GM12865 (cell line): Measurements from ENCODE around the gene RPRD2.

Experiments used
- DNase-seq: peaks from one replicate; pipeline ENCODE4 v3.0.0; 2010; ENCODE audit warnings: low read depth
- H3K4me3 ChIP-seq: 2 replicates; pipeline ENCODE4 v1.5.1; 2011; ENCODE audit warnings: mild to moderate bottlenecking, low read depth, low read length, control low read depth
- CTCF ChIP-seq: IDR thresholded peaks from 2 replicates; pipeline ENCODE4 v1.5.1; 2011; ENCODE audit warnings: low read length, control low read depth, low read depth, inconsistent platforms; ENCODE audit not compliant: insufficient read depth; ENCODE audit errors: missing control alignments

RPRD2 gene

GRCh38 chr1:150415800-150416199 is 51.9 kb downstream of the RPRD2 start:
- H3K4me3 ChIP-seq: no peak overlapping the region
- DNase-seq: no peak
- TF ChIP-seq CTCF: no peak

- no peak overlapping the region for H3K4me3 ChIP-seq
- no peak for TF ChIP-seq CTCF
- no peak for DNase-seq
Measured at GRCh38 chr1:150420560-150421265, 56.8 kb downstream of the RPRD2 start.

- DNase-seq: no peak
- TF ChIP-seq CTCF: no peak
- H3K4me3 ChIP-seq: no peak overlapping the region
Measured at GRCh38 chr1:150422541-150422940, 58.6 kb downstream of the RPRD2 start.

GRCh38 chr1:150429805-150430204 is 65.9 kb downstream of the RPRD2 start:
- DNase-seq: peak; percentile 14
- TF ChIP-seq CTCF: no peak
- H3K4me3 ChIP-seq: no peak overlapping the region

- no peak overlapping the region for H3K4me3 ChIP-seq
- TF ChIP-seq CTCF: no peak
- DNase-seq: no peak
Measured at GRCh38 chr1:150441121-150441520, 77.2 kb downstream of the RPRD2 start.

GRCh38 chr1:150444232-150444631 is 80.3 kb downstream of the RPRD2 start:
- no peak for DNase-seq
- no peak for TF ChIP-seq CTCF
- no peak overlapping the region for H3K4me3 ChIP-seq

- no peak for TF ChIP-seq CTCF
- DNase-seq: no peak
- no peak overlapping the region for H3K4me3 ChIP-seq
Measured at GRCh38 chr1:150456146-150456647, 92.2 kb downstream of the RPRD2 start.
